Measurements from ENCODE around the gene PRR7. TPM values are rescaled to one million over a fixed set of nuclear protein-coding genes. Genes with fewer than 3 reads are reported as not detected.

Gene PRR7
- total and polyA plus RNA-seq, 4 donors: 0.17 to 1.4 (median 0.49) TPM

- DNase-seq (ENCODE audit: low spot score): no peak
Observed at GRCh38 chr5:177434437-177434836, 12.2 kb upstream of the PRR7 start.

GRCh38 chr5:177434942-177435738 is 11.5 kb upstream of the PRR7 start:
- Histone ChIP-seq H3K9ac (ENCODE audit: low read depth in 1 of 2, low read length in 2 of 2) (no peak overlapping the region), H3K4me3 (ENCODE audit: low read depth in 1 of 3, low read length in 3 of 3) (no peak overlapping the region), H3K27ac (ENCODE audit: low read depth in 1 of 2, low read length in 2 of 2) (no peak overlapping the region), H3K9me3 (ENCODE audit: control insufficient read depth in 4 of 4, low read length in 3 of 4) (no peaks in the 10 kb centered on the region), H3K27me3 (ENCODE audit: control insufficient read depth in 4 of 4, insufficient read depth in 4 of 4, low read length in 3 of 4) (no peaks in the 10 kb centered on the region), H3K36me3 (ENCODE audit: control insufficient read depth in 4 of 4, insufficient read depth in 3 of 4, low read depth in 1 of 4, low read length in 3 of 4) (peaks cover 6 to 29% (median 19%) of the 10 kb centered on the region in 4 donors), H3K4me1 (ENCODE audit: control insufficient read depth in 4 of 4, insufficient read depth in 4 of 4, low read length in 3 of 4) (peaks cover 0 to 6% (median 0%) of the 10 kb centered on the region in 4 donors)
- WGBS: 96% methylated on average over 20 of the region's 20 CpGs
- DNase-seq (ENCODE audit: low spot score): no peak
- TF ChIP-seq FOXA2 (IDR thresholded peaks at IDR 0.05) (no peak), CTCF (IDR thresholded peaks at IDR 0.05; ENCODE audit: low read depth, low read length, missing input control) (no peak)

More at GRCh38 chr5:177434437-177434836, 12.2 kb upstream of the PRR7 start:
- no peak for TF ChIP-seq GABPA (IDR thresholded peaks at IDR 0.05 in 1 of 2, conservative IDR thresholded peaks at IDR 0.05 in 1 of 2)
- TF ChIP-seq TAF1 (conservative IDR thresholded peaks at IDR 0.05): no peak
- TF ChIP-seq SP1 (IDR thresholded peaks at IDR 0.05): no peak
- TF ChIP-seq ATF3 (IDR thresholded peaks at IDR 0.05): no peak
- no peak for TF ChIP-seq NR2F2 (IDR thresholded peaks at IDR 0.05)
- no peak for TF ChIP-seq ZBTB33 (IDR thresholded peaks at IDR 0.05)
- TF ChIP-seq JUND (IDR thresholded peaks at IDR 0.05): no peak
- no peak for TF ChIP-seq RAD21 (IDR thresholded peaks at IDR 0.05)
- no peak for TF ChIP-seq YY1 (IDR thresholded peaks at IDR 0.05)
- Histone ChIP-seq H3K4me3 (ENCODE audit: low read depth in 1 of 3, low read length in 3 of 3) (no peak overlapping the region), H3K27me3 (ENCODE audit: control insufficient read depth in 4 of 4, insufficient read depth in 4 of 4, low read length in 3 of 4) (no peaks in the 10 kb centered on the region), H3K9me3 (ENCODE audit: control insufficient read depth in 4 of 4, low read length in 3 of 4) (no peaks in the 10 kb centered on the region), H3K4me1 (ENCODE audit: control insufficient read depth in 4 of 4, insufficient read depth in 4 of 4, low read length in 3 of 4) (peaks cover 0 to 6% (median 0%) of the 10 kb centered on the region in 4 donors), H3K27ac (ENCODE audit: low read depth in 1 of 2, low read length in 2 of 2) (no peak overlapping the region), H3K9ac (ENCODE audit: low read depth in 1 of 2, low read length in 2 of 2) (no peak overlapping the region), H3K36me3 (ENCODE audit: control insufficient read depth in 4 of 4, insufficient read depth in 3 of 4, low read depth in 1 of 4, low read length in 3 of 4) (peaks cover 6 to 29% (median 19%) of the 10 kb centered on the region in 4 donors)
- WGBS: 92% methylated on average over 8 of the region's 8 CpGs

GRCh38 chr5:177435847-177436536 is 10.6 kb upstream of the PRR7 start:
- H3K4me1 ChIP-seq (ENCODE audit: control insufficient read depth in 4 of 4, insufficient read depth in 4 of 4, low read length in 3 of 4): peaks cover 0 to under 1% (median 0%) of the 10 kb centered on the region in 4 donors
- H3K27ac ChIP-seq (ENCODE audit: low read depth in 1 of 2, low read length in 2 of 2): no peak overlapping the region
- no peak for DNase-seq (ENCODE audit: low spot score)
- no peaks in the 10 kb centered on the region for H3K27me3 ChIP-seq (ENCODE audit: control insufficient read depth in 4 of 4, insufficient read depth in 4 of 4, low read length in 3 of 4)
- H3K36me3 ChIP-seq (ENCODE audit: control insufficient read depth in 4 of 4, insufficient read depth in 3 of 4, low read depth in 1 of 4, low read length in 3 of 4): peaks cover 6 to 35% (median 19%) of the 10 kb centered on the region in 4 donors
- no peak overlapping the region for H3K4me3 ChIP-seq (ENCODE audit: low read depth in 1 of 3, low read length in 3 of 3)
- H3K9ac ChIP-seq (ENCODE audit: low read depth in 1 of 2, low read length in 2 of 2): no peak overlapping the region
- H3K9me3 ChIP-seq (ENCODE audit: control insufficient read depth in 4 of 4, low read length in 3 of 4): no peaks in the 10 kb centered on the region
- 95% methylated on average over 37 of the region's 37 CpGs for WGBS
- TF ChIP-seq FOXA2 (IDR thresholded peaks at IDR 0.05) (no peak), GABPA (IDR thresholded peaks at IDR 0.05 in 1 of 2, conservative IDR thresholded peaks at IDR 0.05 in 1 of 2) (no peak), HNF4A (conservative IDR thresholded peaks at IDR 0.05) (no peak), JUND (IDR thresholded peaks at IDR 0.05) (no peak), REST (IDR thresholded peaks at IDR 0.05) (no peak), SP1 (IDR thresholded peaks at IDR 0.05) (no peak), NR2F2 (IDR thresholded peaks at IDR 0.05) (no peak), CTCF (IDR thresholded peaks at IDR 0.05; ENCODE audit: low read depth, low read length, missing input control) (no peak), TAF1 (conservative IDR thresholded peaks at IDR 0.05) (no peak), RXRA (IDR thresholded peaks at IDR 0.05) (no peak)

Data from liver (tissue), 9 donors.